ENCODE results near the gene MAPKAPK3. TPM values are rescaled to one million over a fixed set of nuclear protein-coding genes. Genes with fewer than 3 reads are reported as not detected.

The MAPKAPK3 gene
- total RNA-seq, 1 experiment from 2014 or later = 40.1 TPM

DNA sequence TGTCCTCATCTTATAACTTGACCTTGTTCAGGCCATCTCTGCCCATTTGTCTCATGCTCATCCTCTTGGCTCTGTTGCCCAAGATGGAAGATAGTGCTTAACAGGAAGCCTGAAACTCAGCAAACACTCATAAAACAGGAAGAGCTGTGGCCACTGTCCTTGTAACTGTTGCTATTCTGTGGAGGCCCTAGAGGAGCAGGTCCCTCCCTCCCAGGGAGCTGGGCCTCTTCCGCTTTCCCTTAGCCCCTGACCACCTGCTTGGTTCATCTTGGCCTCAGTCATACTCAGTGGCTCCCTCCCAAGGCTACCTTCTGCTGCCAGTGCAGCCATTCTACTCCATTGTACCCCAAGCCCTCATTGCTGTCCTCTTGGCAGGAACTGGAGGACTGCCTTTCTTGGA is 3.5 kb downstream of the MAPKAPK3 start:
- no peak for DNase-seq
- no peaks in the 10 kb centered on the region for H3K9me3 ChIP-seq
- peaks cover 12% of the 10 kb centered on the region for H3K4me1 ChIP-seq
- POLR2A ChIA-PET = no interaction called here
- TF ChIP-seq, protein P1, sequence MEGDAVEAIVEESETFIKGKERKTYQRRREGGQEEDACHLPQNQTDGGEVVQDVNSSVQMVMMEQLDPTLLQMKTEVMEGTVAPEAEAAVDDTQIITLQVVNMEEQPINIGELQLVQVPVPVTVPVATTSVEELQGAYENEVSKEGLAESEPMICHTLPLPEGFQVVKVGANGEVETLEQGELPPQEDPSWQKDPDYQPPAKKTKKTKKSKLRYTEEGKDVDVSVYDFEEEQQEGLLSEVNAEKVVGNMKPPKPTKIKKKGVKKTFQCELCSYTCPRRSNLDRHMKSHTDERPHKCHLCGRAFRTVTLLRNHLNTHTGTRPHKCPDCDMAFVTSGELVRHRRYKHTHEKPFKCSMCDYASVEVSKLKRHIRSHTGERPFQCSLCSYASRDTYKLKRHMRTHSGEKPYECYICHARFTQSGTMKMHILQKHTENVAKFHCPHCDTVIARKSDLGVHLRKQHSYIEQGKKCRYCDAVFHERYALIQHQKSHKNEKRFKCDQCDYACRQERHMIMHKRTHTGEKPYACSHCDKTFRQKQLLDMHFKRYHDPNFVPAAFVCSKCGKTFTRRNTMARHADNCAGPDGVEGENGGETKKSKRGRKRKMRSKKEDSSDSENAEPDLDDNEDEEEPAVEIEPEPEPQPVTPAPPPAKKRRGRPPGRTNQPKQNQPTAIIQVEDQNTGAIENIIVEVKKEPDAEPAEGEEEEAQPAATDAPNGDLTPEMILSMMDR (IDR thresholded peaks at IDR 0.05; ENCODE audit: insufficient read depth in 1 of 2, low read depth in 1 of 2, low read length in 1 of 2, severe bottlenecking in 1 of 2, unreplicated experiment in 1 of 2) = no peak
- no peaks in the 10 kb centered on the region; the same call in 1 of the 2 replicates for H3K36me3 ChIP-seq (ENCODE audit: control insufficient read depth, insufficient read depth, low read length)
- no peaks in the 10 kb centered on the region for H3K27me3 Mint-ChIP-seq (ENCODE audit: insufficient read depth, unreplicated experiment)
- H3K9me3 Mint-ChIP-seq (ENCODE audit: unreplicated experiment) = no peaks in the 10 kb centered on the region
- H3K4me3 Mint-ChIP-seq (ENCODE audit: unreplicated experiment) = no peak overlapping the region
- no TSS peak for BruUV-seq (replicated peaks)
- peaks cover 12% of the 10 kb centered on the region for H3K36me3 Mint-ChIP-seq (ENCODE audit: insufficient read depth, unreplicated experiment)
- no peak overlapping the region for H3K27ac Mint-ChIP-seq (ENCODE audit: unreplicated experiment)
- intact Hi-C loops (cut with micrococcal nuclease; ENCODE audit: unreplicated experiment) = no loop called here
- no peaks in the 10 kb centered on the region for H3K27me3 ChIP-seq (replicated peaks; ENCODE audit: control insufficient read depth, insufficient read depth, low read length)
- CTCF ChIA-PET = no interaction called here
- peaks cover 18% of the 10 kb centered on the region for H3K4me1 Mint-ChIP-seq (ENCODE audit: low read depth, unreplicated experiment)
- H3K4me3 ChIP-seq (ENCODE audit: low read depth, low read length) = no peak overlapping the region

DNA sequence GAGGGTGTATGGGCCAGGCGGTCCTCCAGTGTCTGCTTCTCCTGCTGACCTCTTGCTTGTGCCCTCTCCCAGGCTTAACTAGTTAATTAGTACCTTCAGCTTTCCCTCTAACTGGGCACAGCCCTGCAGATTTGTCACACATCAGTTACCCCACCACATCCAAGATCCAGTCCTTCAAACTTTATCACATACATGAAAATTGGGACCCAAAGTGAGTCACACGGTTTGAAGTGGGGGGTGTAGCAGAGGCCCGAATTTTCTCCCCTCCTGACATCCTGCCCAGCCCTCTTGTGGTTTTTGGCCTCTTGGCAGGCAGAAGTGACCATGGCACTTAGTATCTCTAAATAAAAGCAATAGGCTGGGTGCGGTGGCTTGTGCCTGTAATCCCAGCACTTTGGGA is 3.9 kb downstream of the MAPKAPK3 start:
- ChIA-PET CTCF (no interaction called here), POLR2A (interaction anchor here (0.6 kb wide), 1 partner anchor 55 kb away, joined by 15 read pairs; no protein-coding TSS in a partner anchor)
- Mint-ChIP-seq H3K27me3 (ENCODE audit: insufficient read depth, unreplicated experiment) (no peaks in the 10 kb centered on the region), H3K27ac (ENCODE audit: unreplicated experiment) (no peak overlapping the region), H3K36me3 (ENCODE audit: insufficient read depth, unreplicated experiment) (peaks cover 12% of the 10 kb centered on the region), H3K4me3 (ENCODE audit: unreplicated experiment) (no peak overlapping the region), H3K9me3 (ENCODE audit: unreplicated experiment) (no peaks in the 10 kb centered on the region), H3K4me1 (ENCODE audit: low read depth, unreplicated experiment) (peaks cover 18% of the 10 kb centered on the region)
- Histone ChIP-seq H3K9me3 (no peaks in the 10 kb centered on the region), H3K36me3 (ENCODE audit: control insufficient read depth, insufficient read depth, low read length) (no peaks in the 10 kb centered on the region; the same call in 1 of the 2 replicates), H3K4me1 (peaks cover 12% of the 10 kb centered on the region), H3K4me3 (ENCODE audit: low read depth, low read length) (no peak overlapping the region), H3K27me3 (replicated peaks; ENCODE audit: control insufficient read depth, insufficient read depth, low read length) (no peaks in the 10 kb centered on the region)
- no TSS peak for BruUV-seq (replicated peaks)
- DNase-seq = no peak
- TF ChIP-seq, protein P1 (IDR thresholded peaks at IDR 0.05; ENCODE audit: insufficient read depth in 1 of 2, low read depth in 1 of 2, low read length in 1 of 2, severe bottlenecking in 1 of 2, unreplicated experiment in 1 of 2) = no peak
- intact Hi-C loops (cut with micrococcal nuclease; ENCODE audit: unreplicated experiment) = no loop called here

DNA sequence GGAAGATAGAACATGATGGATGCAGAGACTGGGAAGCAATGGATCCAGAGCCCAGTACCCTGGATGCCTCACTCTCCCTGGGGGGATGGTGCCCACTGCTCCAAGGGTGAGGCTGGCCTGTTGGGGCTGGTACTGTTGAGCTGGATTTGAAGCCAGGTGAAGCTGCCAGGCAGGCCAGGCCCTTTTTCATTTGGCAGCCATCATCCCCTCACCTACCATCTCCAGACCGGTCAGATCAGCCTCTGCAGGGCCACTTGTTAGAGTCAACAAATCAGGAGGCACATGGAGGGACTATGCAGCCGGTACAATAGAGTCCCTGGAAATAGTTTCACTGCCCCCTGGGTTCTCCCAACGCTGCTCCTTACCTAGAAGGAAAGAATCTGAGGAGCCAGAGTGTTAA is 5.9 kb downstream of the MAPKAPK3 start:
- no peak for DNase-seq
- no peaks in the 10 kb centered on the region for H3K27me3 Mint-ChIP-seq (ENCODE audit: insufficient read depth, unreplicated experiment)
- peaks cover 11% of the 10 kb centered on the region for H3K36me3 Mint-ChIP-seq (ENCODE audit: insufficient read depth, unreplicated experiment)
- Histone ChIP-seq H3K9me3 (no peaks in the 10 kb centered on the region), H3K4me3 (ENCODE audit: low read depth, low read length) (no peak overlapping the region), H3K27me3 (replicated peaks; ENCODE audit: control insufficient read depth, insufficient read depth, low read length) (no peaks in the 10 kb centered on the region), H3K36me3 (ENCODE audit: control insufficient read depth, insufficient read depth, low read length) (no peaks in the 10 kb centered on the region; the same call in 1 of the 2 replicates), H3K4me1 (peaks cover 12% of the 10 kb centered on the region)
- H3K4me3 Mint-ChIP-seq (ENCODE audit: unreplicated experiment) = no peak overlapping the region
- no peaks in the 10 kb centered on the region for H3K9me3 Mint-ChIP-seq (ENCODE audit: unreplicated experiment)
- ChIA-PET CTCF (no interaction called here), POLR2A (no interaction called here)
- TF ChIP-seq, protein P1 (IDR thresholded peaks at IDR 0.05; ENCODE audit: insufficient read depth in 1 of 2, low read depth in 1 of 2, low read length in 1 of 2, severe bottlenecking in 1 of 2, unreplicated experiment in 1 of 2) = no peak
- H3K4me1 Mint-ChIP-seq (ENCODE audit: low read depth, unreplicated experiment) = peaks cover 17% of the 10 kb centered on the region
- intact Hi-C loops (cut with micrococcal nuclease; ENCODE audit: unreplicated experiment) = no loop called here
- no TSS peak for BruUV-seq (replicated peaks)
- no peak overlapping the region for H3K27ac Mint-ChIP-seq (ENCODE audit: unreplicated experiment)

All from Caco-2 (cell line).